ENCODE data around the gene SEMA3E.

The SEMA3E gene

DNA sequence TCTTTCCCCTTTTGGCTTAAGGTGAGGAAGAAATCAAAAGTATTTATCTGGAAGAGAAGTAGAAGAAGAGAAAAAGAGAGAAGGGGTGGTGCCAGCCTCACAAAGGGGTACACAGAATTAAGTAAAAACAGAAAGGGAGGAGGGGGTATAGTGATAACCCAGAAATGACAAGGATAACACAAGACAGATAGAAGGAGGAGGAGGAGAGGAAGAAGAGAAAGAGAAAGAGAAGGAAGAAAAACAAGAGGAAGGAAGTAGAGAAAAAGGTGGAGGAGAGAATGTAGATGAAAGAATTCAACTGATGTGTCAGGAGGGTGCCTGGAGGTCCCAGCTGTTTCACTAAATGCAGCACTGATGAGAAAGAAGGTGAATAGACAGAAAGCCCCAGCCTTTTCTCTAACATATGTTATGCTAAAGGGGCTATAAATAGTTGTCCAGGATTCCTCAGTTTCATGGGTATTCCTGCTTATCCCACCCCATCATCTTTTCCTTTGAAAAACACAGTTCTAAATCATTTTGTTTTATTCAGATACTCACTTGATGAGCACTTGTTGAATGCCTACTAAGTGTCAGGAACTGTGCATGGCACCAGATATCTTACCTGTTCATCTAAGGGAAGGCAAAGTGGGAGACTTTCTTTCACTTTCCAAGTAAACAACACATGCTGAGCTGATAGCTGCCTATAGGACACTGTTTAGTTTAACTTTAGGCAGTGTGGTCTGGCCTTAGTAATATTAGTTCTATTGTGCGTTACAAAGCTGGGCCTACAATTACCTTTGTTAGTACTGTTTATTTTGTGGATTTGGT lies 8.0 kb downstream of the SEMA3E start:
- DNase-seq: no peak

DNA sequence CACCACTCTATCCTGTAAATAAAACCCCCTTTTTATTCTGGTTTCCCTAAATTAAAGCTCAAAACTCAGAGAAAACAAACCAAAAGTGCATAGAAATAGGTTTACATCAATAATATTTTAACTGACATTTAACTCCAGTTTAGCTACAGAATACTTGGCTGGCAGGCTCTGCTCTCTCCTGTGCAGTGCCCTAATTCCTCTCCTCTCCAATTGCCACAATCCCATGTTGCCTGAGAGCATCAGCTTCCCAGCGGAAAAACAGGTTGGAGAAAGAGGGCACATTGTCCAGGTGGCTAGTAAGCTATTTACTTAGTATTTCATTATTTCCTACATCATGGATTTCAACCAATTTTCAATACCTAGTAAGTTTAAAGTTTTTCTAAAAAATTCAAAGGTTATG lies 8.7 kb downstream of the SEMA3E start:
- no peak for DNase-seq

DNA sequence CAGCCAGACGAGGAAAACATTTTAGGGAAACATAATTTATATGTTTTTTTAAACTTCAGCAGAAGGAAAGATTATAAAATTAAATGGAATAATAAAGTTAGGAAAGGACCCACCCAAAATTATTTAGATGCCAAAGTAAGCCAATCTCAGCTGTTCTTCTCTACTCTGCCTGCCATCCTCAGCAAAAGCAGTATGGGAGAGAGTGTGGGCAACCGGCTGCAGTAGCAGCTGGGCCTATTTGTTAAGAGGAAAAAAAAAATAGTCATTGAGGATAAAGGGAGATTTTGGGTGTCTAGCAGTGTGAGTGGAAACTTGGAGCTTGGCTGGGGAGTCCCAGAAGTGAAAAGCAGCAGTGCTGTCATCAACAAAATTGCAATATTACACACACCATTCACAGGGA lies 15.4 kb downstream of the SEMA3E start:
- no peak for DNase-seq

DNA sequence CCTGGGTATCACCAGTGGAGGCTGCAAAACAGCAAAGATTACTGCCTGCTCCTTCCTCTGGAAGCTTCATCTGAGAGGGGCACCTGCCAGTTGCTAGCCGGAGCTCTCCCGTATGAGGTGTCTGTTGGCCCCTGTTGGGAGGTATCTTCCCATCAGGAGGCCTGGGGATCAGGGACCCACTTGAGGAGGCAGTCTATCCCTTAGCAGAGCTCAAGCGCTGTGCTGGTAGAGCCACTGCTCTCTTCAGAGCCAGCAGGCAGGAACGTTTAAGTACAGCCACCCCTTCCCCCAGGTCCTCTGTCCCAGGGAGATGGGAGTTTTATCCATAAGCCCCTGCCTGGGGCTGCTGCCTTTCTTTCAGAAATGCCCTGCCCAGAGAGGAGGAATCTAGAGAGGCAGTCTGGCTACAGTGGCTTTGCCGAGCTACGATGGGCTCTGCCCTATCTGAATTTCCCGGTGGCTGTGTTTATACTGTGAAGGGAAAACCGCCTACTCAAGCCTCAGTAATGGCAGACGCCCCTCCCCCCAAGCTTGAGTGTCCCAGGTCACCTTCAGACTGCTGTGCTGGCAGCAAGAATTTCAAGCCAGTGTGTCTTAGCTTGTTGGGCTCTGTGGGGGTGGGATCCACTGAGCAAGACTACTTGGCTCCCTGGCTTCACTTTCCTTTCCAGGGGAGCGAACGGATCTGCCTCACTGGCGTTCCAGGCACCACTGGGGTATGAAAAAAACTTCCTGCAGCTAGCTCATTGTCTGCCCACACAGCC lies 19.6 kb downstream of the SEMA3E start:
- DNase-seq: no peak

DNA sequence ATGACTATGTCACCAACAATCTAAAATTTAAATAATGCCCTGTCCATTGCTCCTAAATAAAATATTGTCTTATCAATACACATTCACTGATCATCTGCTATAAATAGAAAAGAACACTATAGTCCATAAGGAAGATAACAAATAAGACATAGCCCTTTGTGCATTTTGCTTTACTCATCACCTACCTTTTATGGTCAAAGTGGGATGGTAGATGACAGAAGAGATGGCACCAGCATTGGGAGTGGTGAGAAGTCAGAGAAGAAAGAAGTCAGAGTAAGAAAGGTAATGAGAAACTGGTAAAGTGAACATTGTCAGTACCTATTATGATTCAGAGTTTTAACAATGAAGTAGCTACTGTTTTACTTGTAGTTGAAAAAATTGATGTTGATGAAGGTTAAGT lies 31.1 kb downstream of the SEMA3E start:
- DNase-seq: no peak

DNA sequence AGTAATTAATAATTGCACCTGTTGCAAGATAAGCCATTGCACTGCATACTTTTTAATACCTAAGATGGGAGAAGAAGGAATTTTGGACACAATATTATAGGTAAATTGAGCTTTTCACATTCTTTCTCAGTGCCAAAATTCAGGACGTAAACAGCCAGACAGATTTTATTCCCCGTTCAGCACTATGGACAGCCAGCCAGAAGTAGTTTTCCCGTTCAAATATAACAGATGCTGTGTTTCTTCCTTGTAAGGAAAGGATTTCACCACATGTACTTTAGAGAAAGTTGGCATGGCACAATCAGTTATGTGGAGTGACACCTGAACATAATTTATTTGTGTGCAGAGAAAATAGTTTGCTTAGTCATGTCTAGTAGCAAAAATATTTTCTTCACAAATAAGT lies 34.8 kb downstream of the SEMA3E start:
- no peak for DNase-seq

DNA sequence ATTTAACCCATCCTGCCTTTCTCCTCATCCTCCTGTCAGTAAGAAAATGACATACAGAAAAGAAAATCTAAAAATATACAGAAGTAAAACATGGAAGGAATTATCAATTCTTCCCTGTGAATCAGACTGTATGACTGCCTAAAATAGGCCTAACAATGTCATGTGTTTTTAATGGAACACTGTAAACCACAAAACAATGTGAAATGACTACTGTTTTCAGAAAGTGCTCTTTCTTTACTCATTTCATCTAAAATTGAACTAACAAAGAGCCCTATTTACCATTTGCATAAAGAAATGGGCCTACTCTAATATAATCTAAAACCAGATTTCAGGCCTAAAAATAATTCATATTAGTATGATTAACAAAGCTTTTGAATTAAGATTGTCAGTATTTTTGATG lies 35.7 kb downstream of the SEMA3E start:
- no peak for DNase-seq

DNA sequence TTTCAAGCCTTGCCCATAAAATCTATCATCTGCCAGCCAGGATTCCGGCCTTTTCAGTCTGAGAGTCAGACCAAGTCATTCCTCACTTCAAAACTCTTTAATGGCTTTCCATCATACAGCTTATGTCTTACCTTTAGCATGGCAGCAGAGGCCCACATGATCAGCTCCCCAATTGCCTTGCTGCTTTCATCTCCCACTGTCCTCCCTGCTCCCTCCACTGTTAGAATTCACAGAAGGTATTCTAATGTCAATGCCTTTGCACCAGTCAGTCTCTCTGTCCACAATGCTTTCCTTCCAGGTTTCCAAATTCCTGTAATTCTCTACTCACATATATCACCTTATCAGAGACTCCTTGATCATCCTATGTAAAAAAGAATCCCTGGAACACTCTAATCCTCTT lies 37.2 kb downstream of the SEMA3E start:
- no peak for DNase-seq

DNA sequence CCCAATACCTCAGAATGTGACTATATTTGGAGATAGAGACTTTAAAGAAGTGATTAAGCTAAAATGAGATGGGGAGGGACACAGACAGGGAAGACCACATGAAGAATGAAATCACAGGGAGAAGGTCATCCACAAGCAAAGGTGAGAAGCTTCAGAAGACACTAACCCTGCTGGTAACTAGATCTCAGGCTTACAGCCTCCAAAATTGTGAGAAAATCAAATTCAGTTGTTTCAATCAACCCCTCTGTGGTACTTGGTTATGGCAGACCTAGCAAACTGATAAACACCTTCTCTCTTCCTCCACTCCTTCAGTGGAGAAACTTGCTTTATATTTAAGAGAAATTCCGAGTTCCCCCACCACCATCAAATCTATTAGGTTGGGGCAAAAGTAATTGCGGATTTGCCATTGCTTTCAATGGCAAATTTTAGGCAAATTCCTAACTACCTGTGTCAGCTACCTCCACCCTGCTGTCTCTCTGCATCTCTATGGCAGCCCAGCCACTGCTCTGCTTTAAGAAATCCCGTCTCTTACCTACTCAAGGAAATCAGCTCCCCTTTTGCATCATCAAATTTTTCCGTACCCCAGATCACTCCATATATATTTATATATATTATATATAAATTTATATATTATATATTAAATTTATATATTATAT lies 38.2 kb downstream of the SEMA3E start:
- DNase-seq: no peak

DNA sequence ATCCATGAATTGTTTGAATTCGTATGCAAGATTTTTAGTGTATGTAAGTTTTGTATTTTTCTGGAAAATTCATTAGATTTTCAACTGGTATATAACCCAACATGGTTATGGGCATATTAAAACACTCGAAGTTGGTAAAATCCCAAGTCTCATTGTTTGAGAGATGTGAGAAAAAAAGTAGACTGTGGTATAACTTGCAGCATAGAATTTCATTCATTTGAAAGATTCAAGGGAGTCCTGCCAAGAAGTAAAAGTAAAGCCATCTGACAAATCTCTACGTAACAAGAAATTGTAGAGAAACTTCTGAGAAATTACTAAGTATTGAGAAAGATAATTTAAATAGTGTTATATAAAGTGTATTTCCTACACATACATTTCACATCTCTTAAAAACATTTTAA lies 40.2 kb downstream of the SEMA3E start:
- no peak for DNase-seq

DNA sequence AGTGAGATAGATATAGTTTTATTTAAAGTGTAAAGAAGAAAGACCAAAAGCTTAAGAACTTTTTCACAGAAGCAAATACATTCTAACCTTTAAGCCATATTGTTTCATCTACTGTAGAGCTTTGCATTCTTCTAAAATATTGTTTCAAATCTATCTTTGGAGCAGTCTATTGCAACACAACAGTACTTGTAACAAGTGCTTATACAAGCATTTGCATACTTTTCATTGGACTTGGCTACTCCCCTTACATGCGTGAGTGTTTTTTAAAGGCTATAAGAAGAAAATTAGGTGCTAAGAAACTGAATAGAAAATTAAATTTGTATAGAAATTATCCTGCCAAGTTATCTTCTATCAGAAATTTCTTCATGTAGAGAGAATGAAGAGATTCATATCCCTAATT lies 45.3 kb downstream of the SEMA3E start:
- DNase-seq: no peak

DNA sequence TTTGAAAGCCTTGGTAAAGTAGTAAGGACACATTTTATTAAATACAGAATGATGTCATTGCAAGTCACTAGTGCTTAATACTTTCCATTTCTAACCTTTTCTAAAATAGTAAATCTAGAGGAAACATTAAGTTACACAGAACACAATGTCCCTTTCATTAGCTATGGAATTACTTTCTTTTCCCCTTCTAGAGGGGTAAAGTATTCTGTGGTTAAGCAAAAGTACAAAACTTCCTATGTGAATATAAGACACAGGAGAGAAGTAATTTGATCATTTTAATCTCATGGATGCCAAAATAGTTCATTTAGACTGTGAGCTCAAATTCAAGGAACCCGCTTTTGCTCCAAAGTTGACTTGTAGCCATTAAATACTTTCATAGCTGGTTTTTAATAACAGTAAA lies 49.8 kb downstream of the SEMA3E start:
- DNase-seq: no peak

DNA sequence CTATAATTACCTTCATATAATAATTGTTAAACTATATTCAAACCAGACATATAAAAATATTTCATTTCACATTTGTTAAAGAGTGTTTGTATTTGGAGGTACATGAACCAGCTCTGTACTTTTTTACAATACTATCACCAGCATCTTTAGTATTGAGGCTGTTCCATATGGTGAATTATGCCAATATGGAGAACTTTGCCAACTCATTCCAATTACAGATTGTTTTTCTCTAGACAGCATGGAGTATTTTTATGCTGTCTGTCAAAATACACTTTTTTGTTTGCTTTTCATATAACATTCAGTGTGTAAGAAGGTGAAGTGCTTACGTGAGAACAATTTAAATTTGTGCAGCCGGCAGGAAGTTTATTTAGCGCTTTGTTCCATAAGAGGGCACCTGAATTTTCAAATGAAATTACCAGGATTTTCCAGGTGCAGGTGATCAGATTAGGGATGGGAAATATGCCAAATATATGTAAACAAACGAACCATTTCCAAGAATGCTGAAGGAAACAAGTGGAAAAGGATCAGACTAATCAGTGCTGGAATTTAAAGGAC lies 54.9 kb downstream of the SEMA3E start:
- no peak for DNase-seq

DNA sequence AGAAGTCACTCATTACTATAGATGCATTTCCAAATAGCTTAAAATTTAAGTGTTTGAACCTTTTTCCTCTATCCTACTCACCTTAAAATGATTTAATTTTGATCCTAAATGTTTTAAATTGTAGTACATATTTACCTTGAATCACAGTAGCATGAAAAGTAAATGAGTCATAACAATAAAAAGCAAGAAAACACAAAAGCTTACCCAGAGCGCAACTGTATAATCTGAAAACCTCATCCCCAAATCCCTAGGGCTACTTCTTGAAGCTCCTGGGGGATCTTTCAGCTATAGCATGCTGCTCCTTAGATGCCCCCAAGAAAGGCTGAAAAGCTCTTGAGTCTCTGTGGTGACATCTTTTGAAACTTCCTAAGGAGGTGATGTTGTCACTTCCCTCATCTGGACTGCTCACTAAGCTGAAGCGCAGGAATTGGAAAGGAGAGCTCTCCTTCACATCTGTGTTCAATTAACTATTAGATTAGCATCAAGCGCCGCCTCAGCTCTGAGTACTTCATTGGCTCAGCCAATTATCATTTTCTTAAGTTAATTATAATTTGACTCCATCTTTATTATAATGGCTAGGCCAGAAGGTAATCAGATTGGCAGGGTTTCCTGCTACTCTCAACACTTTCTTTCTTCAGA lies 60.2 kb downstream of the SEMA3E start:
- no peak for DNase-seq

DNA sequence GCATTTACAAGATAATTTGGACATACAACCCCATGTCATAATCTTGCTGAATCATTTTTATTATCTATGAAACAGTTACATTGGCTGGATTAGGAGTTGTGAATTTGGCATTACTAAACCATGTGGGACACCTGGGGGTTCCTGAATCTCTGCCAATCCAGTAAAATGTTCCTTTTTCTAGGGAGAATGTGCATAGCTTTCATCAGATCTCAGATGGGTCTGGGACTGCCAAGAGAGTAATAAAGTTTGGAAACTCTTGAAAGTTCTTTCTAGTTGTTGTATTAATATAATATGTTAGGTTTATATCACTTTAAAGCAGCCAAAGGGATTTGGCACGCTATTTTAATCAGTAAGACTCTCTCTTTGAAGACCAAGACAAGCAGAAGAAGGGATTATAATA lies 62.7 kb downstream of the SEMA3E start:
- no peak for DNase-seq

DNA sequence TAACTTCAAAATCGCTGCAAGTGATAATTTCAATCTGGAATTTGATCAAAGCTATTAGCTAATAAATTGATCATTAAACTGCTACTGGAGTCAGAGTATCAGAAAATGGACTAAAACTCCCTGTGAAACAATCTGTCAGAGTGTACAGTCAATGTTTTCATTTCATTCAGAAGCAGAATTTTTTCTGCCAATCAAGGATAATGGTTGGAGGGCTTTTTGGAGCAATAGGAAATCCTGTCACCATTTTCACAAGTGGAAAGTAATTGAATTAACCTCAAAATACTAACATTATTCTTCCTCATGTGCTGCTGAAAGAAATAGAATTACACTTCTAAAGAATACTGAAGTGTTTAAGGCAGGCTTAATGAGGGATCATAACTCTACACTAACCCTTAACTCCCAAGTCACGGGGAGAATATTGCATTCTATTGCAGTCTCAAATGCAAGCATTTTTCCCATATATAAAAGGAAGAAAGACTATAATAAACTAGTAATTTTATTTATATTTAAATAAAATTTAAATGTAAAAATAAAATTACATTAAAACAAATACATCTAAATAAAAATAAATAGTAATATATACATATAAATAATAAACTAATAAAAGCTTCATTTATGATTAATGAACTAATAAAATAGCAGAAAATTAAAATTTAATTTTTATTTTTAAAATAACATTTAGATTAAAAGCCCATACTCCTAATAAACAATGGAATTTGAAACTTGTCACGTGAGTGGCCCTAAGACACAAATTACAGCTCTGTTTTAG lies 67.1 kb downstream of the SEMA3E start:
- no peak for DNase-seq

DNA sequence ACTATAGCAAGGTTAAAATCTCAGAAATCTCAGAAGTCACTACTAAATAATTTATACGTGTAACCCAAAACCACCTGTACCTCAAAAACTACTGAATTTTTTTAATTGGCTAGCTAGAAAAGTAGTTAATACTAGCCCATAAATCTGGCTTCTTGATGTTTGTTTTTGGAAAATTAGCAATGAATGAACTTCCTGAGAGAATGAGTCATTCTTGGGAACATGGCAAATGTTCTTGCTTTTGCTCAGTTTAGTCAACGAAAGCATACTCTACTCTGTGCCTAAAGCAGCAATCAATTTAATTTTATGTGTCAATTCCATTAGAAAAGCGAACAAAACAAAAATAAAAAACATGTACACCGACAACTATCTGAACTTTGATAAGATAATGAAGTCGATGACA lies 69.2 kb downstream of the SEMA3E start:
- DNase-seq: no peak

DNA sequence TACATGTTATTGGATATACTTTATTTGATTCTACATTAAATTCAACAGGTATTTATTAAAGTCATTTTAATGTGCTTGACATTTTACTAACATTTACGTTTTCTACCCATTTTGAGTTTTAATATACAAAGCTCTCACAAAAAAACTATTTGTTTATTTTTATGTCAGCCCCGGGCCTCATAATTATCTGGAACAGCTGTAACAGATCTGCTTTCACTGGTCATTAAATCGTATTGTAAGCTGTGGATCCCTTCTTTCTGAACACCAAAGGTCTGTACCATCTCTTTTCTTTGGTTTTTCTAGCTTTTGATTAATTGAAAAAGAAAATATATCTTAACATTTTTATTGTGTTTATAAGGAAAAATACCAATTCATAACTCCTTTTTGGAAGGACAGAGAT lies 73.5 kb downstream of the SEMA3E start:
- no peak for DNase-seq

DNA sequence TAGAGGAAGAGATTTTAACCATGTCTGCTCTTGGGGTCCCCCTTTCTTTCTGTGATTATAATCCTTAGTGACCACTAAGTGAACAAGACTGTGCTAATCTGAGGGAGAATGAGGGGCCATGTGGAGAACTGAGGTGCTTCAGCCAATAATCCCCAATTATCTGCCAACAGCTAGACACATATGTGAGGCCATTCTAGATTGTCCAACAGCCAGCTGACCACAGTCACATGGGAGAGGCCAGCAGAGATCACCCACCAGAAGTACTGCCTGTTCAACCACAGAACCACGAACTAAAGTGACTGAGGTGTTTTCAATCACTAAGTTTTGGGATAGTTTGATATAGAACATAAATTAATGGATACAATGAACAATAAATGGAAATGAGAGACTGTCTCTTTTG lies 74.3 kb downstream of the SEMA3E start:
- no peak for DNase-seq

DNA sequence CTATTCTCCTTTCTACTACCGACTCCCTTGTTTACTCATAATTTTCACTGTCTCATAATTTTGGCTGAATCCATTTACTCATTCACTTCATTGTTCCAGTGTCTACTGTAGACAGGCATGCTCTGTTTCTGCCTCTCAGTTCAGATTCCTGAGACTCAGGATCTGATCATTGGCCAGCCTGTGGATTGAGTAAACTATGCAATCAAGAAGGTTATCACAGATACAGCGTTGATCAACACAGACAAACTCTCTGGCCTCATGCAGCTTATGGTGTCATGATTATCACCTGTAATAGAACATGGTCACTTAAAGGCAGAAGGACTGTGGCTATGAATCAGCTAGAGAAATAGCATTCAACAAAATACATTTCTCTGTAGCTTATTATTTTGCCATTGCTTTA lies 86.0 kb downstream of the SEMA3E start:
- DNase-seq: no peak

DNA sequence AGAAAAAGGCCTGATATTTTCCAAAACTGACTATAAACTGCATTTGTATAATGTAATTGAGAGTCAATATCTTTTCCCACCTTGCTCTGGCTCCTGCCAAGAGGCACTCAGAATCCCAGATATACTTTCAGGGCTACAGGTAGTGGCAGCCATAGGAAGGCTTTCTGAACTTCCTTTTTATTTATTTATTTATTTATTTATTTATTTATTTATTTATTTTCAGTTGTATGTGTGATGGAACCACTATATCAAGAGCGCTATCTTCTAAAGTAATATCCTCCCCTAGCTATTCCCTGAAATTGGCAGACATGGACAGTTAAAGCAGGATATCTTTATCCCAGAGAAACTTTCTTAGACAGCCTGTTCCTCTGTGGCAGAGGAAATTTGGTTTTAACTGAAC lies 86.7 kb downstream of the SEMA3E start:
- no peak for DNase-seq

DNA sequence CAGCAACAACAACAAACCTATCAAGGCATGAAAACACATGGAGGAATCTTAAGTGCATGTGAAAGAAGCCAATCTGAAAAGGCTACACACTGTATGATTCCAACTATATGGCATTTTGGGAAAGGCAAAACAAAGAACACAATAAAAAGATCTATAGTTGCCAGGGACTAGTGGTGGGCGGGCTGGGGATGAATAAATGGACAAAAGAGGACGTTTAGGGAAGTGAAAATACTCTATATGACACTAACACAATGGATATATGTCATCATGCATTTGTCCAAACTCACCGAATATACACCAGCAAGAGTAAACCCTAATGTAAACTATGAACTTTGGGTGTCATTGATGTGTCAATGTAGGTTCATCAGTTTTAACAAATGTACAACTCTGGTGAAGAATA lies 89.1 kb downstream of the SEMA3E start:
- DNase-seq: no peak
